HG03520 (cell line): Measurements from ENCODE around the gene MUCL1.
"Not testable (repeated sequence)": the region's sequence is repeated elsewhere in the genome, so short reads cannot be mapped to it uniquely, and the experiment has no call there.

Experiments used
- ATAC-seq: cut with Tn5 transposase; IDR thresholded peaks from one replicate; pipeline ENCODE4 v1.9.1; 2021; ENCODE audit warnings: mild to moderate bottlenecking, moderate library complexity; ENCODE audit not compliant: unreplicated experiment

MUCL1 gene

GRCh38 chr12:54853933-54854538, at the start of gene MUCL1:
TSS of gene MUCL1 (plus strand) at chr12:54854516. CDS start at chr12:54854583, 67 bp downstream.
- peak; percentile 95 for ATAC-seq

DNA sequence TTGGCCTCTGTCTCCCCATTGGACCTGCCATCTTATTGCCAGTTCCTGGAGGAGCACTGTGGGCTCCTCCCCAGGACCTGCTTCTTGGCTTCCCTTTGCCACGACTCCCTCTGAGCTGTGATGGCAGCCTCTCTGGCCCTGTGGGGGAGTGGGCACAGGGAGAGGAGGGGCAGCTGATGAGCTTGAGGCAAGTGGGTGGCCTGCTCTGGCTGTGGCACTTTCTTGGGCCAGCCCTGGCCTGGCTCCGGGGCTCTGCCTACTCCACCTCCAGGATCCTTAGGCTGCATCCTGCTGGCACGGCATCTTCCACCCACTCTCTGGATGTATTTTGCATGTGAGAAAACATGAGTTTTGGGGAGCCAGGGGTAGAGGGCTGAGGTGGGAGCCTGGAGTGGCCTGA, 32.6 kb upstream of the MUCL1 start:
- ATAC-seq, result no peak

GRCh38 chr12:54824402-54824801, 29.9 kb upstream of the MUCL1 start:
- ATAC-seq, result no peak

DNA sequence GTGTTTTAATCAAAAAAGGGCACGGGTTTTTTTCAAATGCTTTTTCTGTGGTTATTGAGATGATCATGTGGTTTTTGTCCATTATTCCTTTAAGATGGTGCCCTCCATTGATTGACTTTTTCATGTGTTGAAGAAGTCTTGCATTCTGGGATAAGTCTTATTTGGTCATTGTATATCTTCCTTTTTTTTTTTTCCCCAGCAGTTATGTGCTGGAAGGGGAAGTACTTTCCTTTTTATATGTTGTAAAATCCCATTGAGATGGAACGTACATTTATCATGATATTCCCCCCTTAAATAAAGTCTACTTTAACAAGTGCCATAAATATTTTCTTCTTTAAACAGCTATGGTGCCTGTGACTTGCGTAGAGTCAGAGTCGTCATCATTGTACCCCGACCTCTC, 24.8 kb upstream of the MUCL1 start:
- ATAC-seq, result no peak

- no peak for ATAC-seq
These were observed 24.1 kb upstream of the MUCL1 start for GRCh38 chr12:54830199-54830598.

- ATAC-seq, result no peak
These were observed 22.7 kb upstream of the MUCL1 start for GRCh38 chr12:54831631-54832030.

DNA sequence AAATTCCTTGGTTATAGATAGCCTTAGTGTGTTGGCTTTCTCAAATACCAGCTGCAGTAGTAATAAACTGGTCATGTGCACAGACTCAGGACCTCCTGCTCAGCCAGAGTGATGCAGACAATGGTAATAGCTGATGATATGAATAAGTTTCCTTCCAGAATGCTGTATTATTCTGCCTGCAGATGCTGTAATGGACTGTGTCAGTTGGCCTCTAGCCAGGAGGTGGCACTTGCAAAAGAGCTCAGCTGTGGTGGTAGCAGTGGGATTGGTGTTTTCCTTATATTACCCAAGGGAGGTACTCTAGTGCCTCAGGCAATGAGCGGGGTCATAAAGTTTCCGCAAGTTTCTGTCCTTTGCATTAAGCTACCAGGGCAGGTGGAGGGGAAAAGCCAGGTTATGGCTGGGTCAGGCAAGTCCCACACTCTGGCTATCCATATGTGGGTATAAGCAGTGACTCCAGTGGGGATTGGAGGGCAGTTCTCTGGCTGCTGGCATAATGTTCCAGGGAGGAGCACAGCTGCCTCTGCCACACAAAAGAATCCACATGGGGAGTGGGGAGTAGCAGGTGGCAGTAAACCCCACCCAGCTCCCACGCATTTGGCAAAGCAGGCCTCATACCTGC, 14.0 kb upstream of the MUCL1 start:
- ATAC-seq, result no peak

- no peak for ATAC-seq
These were observed 3.1 kb downstream of the MUCL1 start for GRCh38 chr12:54857406-54857805.

DNA sequence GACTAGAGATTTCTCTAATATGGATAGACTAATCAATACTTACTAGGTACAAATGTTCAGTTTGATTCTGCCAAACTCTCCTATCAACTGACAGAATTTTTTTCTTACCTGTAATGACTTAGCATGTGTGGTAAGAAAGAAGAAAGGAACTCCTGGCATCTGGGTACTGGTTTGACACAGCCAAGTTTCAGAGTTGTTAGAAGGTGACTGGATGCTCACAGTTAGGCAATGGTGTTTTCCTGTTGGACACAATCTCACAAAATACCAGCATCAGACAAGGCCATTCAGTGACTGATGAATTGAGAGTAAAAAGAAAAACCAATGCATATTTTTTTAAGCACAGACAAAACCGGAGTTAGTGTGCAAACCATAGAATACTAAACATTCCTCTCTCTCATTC, 4.2 kb downstream of the MUCL1 start:
- ATAC-seq, result no peak

DNA sequence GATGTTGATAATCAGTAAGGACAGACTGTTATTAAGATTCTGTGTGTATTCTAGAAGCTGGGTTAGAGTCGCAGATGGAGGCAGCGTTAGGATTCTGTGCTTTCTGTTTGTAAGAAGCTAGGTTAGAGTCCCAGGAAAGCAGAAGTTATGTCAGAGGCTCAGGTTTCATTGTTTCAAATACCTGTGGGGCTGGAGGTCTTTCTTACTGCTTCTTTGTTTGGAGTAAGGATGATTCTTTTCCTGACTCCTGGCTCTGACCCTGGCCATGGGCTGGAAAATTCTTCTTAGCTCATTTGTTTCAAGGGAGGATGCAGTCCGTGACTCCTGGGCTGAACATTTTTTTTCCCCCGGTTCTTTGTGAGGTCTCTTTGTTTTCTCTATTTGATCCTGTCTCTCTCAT, 5.2 kb downstream of the MUCL1 start:
- ATAC-seq, result no peak

GRCh38 chr12:54861927-54862326, 7.6 kb downstream of the MUCL1 start:
- no peak for ATAC-seq

DNA sequence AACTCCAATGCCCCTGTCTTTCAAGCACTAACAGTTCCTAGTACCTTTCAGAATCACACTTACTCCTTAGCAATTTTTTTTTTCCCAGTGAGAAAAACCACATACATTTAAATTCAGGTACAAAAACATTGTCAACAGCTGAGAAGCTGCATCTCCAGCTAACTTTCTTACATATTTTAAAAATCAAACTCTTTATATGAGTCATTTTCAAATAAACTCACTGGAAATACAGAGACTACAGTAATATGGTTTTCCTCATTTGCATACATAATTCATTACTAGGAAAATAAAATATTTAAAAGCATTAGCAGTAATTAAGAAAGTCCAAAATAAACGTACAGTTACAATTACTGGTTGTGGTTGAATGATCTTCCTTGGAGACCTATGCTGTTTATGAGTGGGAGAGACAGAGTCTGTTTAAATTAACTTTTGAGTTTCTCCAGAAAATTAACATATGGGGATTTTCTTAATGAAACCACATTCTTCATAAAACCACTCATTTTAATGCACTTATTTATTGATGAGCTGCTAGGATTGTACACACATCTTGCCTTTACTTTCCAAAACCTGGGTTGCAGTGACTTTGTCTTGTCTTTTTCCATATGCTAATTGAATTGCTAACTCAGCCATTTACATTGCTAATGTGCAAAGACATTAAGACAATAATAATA, 9.8 kb downstream of the MUCL1 start:
- ATAC-seq, result no peak

GRCh38 chr12:54865683-54866324, 11.5 kb downstream of the MUCL1 start:
- ATAC-seq, result no peak

DNA sequence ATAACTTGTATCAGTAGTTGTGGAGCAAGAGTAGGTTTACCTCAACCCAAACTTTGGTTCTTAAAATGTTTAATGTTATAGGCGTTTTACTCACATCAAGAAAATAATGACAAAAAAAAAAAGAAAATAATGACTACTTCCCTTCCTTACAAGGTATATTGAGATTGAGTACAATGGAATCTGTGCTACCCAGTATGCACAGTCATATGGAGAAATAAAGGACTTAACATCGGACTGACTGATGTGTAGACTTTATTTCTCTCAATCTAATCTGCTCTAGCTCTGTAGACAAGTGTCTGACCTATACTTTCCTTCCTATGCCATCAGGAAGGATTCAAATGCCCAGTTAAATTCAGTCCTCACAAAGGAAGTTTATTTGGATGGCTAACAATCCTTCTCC, 14.4 kb downstream of the MUCL1 start:
- no peak for ATAC-seq

GRCh38 chr12:54870048-54870447, 15.7 kb downstream of the MUCL1 start:
- ATAC-seq, result no peak

DNA sequence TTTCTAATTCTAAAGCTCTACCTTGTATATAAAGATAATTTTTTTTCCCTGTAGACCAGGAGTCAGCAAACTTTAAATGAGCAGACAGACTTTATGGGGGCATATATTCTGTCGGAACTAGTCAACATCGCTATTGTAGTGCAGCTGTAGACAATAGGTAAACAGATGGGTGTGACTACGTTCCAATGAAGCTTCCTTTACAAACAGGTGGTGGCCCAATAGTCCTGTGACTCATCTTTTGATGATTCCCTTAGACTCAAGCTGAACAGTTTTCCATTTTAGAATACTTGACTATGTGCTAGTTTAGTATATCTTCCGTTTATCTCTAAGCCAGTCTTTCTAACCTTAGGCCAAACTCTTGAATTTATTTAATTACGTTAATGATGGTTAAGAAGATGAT, 16.3 kb downstream of the MUCL1 start:
- ATAC-seq, result no peak

DNA sequence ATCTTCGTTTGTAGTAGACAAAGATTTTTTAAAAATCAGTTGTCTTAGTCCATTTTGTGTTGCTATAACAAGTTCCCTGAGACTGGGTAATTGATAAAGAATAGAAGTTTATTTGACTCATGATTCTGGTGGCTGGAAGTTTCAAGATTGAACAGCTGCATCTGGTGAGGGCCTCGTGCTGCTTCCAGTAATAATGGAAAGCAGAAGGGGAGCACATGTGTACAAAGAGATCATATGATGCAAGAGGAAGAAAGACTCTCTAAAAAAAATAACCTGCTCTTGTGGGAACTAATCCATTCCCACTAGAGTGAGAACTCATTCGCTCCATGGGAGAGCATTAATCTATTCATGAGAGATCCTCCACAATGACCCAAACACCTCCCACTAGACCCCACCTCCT, 24.8 kb downstream of the MUCL1 start:
- ATAC-seq, result no peak

GRCh38 chr12:54879579-54879978, 25.3 kb downstream of the MUCL1 start:
- ATAC-seq, result no peak

DNA sequence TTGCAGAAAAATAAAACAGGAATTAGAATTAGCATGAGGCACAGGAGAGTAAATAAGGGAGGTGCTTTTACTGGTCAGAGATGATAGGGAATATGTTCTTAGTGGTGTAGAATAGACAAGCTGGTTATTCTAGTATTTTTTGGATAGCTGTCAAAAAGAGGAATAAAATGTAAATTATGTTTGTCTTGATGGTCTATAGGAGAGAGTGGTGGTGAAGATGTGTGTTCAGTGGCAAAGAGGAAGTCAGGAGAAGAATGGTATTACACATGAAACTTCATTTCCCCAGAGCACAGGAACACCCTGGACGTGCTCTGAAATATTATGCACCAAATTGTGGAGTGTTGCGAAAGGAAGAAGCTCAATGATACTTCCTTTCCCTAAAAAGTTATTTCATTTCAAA, 27.8 kb downstream of the MUCL1 start:
- ATAC-seq, result no peak

GRCh38 chr12:54882597-54882996, 28.3 kb downstream of the MUCL1 start:
- not testable (repeated sequence) for ATAC-seq

DNA sequence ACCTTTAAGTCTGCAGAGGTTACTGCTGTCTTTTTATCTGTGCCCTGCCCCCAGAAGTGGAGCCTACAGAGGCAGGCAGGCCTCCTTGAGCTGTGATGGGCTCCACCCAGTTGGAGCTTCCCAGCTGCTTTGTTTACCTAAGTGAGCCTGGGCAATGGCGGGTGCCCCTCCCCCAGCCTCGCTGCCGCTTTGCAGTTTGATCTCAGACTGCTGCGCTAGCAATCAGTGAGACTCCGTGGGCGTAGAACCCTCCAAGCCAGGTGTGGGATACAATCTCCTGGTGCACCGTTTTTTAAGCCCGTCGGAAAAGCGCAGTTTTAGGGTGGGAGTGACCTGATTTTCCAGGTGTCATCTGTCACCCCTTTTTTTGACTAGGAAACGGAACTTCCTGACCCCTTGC, 34.1 kb downstream of the MUCL1 start:
- not testable (repeated sequence) for ATAC-seq

GRCh38 chr12:54890339-54890738, 36.0 kb downstream of the MUCL1 start:
- no peak for ATAC-seq
